ENCODE measurements around the gene NPEPL1. TPM values are rescaled to one million over a fixed set of nuclear protein-coding genes. Genes with fewer than 3 reads are reported as not detected.

Gene NPEPL1
- polyA plus RNA-seq, 2 of the 4 experiments (the other 2 are of a cell fraction): 8.6 to 34.6 TPM

DNA sequence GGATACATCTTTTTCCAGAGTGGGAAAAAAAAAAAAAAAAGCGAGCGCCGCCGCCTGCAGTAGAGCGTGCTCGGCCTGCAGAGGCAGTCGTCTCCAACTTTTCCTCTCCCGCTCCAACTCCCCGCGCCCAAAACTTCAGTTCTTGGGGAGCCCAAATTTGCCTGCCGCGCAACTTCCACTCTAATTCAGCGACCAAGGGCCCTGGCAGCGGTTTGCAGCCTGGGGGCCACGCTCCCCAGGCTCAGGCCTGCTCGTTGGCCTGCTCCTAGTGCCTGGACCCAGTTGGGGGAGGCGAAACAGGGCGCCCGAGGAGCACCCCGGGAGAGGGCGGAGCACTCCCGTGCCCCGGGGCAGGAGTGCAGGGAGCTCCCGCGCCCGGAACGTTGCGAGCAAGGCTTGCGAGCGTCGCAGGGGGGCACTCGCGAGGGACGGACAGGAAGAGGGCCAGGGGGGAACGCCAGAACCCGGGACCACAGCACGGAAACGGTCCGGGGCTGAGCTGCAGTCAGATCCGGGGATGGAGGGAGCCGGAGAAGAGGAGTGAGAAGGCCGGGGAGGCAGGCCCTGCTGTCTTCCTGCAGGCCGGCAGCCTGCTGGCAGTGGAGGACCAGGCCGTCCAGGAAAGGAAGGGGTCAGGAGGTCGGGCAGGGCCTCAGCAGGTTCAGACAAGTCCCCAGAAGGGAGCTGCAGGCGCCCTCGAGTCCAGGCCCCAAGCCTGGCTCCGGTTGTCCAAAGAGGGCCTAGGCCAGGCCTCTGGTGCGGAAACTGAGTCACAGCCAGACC lies 41.6 kb upstream of the NPEPL1 start, which contains the start of gene STX16 (continued):
- 0 out of 2 replicates have a peak, but pooled peaks have one; percentile 19 for TF ChIP-seq EHF (CRISPR knock-in tag; IDR thresholded peaks at IDR 0.05)
- no peak for TF ChIP-seq RARB (CRISPR knock-in tag; IDR thresholded peaks at IDR 0.05)
- TF ChIP-seq, protein P1, sequence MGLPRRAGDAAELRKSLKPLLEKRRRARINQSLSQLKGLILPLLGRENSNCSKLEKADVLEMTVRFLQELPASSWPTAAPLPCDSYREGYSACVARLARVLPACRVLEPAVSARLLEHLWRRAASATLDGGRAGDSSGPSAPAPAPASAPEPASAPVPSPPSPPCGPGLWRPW (IDR thresholded peaks at IDR 0.05): no peak
- TF ChIP-seq, protein P2, sequence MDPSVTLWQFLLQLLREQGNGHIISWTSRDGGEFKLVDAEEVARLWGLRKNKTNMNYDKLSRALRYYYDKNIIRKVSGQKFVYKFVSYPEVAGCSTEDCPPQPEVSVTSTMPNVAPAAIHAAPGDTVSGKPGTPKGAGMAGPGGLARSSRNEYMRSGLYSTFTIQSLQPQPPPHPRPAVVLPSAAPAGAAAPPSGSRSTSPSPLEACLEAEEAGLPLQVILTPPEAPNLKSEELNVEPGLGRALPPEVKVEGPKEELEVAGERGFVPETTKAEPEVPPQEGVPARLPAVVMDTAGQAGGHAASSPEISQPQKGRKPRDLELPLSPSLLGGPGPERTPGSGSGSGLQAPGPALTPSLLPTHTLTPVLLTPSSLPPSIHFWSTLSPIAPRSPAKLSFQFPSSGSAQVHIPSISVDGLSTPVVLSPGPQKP (IDR thresholded peaks at IDR 0.05; ENCODE audit: low read depth, low read length): no peak
- TF ChIP-seq CHD2 (IDR thresholded peaks at IDR 0.05; ENCODE audit: low read length, partially characterized antibody): no peak
- peak; percentile 0 to 35; a peak in 3 of 5 replicates for TF ChIP-seq RAD21 (conservative IDR thresholded peaks at IDR 0.05 in 1 of 2, IDR thresholded peaks at IDR 0.05 in 1 of 2)
- TF ChIP-seq FOSB (CRISPR knock-in tag; IDR thresholded peaks at IDR 0.05): no peak
- no peak for TF ChIP-seq CBX2 (IDR thresholded peaks at IDR 0.05; ENCODE audit: borderline replicate concordance, low read depth)
- TF ChIP-seq JUNB (IDR thresholded peaks at IDR 0.05): no peak
- TF ChIP-seq, protein P3, sequence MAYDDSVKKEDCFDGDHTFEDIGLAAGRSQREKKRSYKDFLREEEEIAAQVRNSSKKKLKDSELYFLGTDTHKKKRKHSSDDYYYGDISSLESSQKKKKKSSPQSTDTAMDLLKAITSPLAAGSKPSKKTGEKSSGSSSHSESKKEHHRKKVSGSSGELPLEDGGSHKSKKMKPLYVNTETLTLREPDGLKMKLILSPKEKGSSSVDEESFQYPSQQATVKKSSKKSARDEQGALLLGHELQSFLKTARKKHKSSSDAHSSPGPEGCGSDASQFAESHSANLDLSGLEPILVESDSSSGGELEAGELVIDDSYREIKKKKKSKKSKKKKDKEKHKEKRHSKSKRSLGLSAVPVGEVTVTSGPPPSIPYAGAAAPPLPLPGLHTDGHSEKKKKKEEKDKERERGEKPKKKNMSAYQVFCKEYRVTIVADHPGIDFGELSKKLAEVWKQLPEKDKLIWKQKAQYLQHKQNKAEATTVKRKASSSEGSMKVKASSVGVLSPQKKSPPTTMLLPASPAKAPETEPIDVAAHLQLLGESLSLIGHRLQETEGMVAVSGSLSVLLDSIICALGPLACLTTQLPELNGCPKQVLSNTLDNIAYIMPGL (CRISPR knock-in tag; IDR thresholded peaks at IDR 0.05; ENCODE audit: borderline replicate concordance): peak; percentile 94
- no peak for TF ChIP-seq HOXA7 (CRISPR knock-in tag; IDR thresholded peaks at IDR 0.05)
- TF ChIP-seq, protein P4, sequence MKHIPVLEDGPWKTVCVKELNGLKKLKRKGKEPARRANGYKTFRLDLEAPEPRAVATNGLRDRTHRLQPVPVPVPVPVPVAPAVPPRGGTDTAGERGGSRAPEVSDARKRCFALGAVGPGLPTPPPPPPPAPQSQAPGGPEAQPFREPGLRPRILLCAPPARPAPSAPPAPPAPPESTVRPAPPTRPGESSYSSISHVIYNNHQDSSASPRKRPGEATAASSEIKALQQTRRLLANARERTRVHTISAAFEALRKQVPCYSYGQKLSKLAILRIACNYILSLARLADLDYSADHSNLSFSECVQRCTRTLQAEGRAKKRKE (CRISPR knock-in tag; IDR thresholded peaks at IDR 0.05; ENCODE audit: low read depth): 0 out of 2 replicates have a peak, but pooled peaks have one; percentile 74
- TF ChIP-seq ZFP36 (IDR thresholded peaks at IDR 0.05; ENCODE audit: borderline replicate concordance, partially characterized antibody): no peak
- no peak for TF ChIP-seq CBX8 (IDR thresholded peaks at IDR 0.05)
- TF ChIP-seq, protein P5, sequence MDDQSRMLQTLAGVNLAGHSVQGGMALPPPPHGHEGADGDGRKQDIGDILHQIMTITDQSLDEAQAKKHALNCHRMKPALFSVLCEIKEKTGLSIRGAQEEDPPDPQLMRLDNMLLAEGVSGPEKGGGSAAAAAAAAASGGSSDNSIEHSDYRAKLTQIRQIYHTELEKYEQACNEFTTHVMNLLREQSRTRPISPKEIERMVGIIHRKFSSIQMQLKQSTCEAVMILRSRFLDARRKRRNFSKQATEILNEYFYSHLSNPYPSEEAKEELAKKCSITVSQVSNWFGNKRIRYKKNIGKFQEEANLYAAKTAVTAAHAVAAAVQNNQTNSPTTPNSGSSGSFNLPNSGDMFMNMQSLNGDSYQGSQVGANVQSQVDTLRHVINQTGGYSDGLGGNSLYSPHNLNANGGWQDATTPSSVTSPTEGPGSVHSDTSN (IDR thresholded peaks at IDR 0.05): peak; percentile 85
- TF ChIP-seq, protein P6, sequence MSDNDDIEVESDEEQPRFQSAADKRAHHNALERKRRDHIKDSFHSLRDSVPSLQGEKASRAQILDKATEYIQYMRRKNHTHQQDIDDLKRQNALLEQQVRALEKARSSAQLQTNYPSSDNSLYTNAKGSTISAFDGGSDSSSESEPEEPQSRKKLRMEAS (IDR thresholded peaks at IDR 0.05): peak; percentile 96
- no peak for TF ChIP-seq ZNF302 (CRISPR knock-in tag; IDR thresholded peaks at IDR 0.05)
- peak; percentile 68 for TF ChIP-seq GATA3 (IDR thresholded peaks at IDR 0.05; ENCODE audit: borderline replicate concordance)
- peak; percentile 52; the same call in 1 of the 2 replicates for TF ChIP-seq ZC3H11A (IDR thresholded peaks at IDR 0.05)
- TF ChIP-seq, protein P7, sequence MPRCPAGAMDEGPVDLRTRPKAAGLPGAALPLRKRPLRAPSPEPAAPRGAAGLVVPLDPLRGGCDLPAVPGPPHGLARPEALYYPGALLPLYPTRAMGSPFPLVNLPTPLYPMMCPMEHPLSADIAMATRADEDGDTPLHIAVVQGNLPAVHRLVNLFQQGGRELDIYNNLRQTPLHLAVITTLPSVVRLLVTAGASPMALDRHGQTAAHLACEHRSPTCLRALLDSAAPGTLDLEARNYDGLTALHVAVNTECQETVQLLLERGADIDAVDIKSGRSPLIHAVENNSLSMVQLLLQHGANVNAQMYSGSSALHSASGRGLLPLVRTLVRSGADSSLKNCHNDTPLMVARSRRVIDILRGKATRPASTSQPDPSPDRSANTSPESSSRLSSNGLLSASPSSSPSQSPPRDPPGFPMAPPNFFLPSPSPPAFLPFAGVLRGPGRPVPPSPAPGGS (IDR thresholded peaks at IDR 0.05): peak; percentile 60
- TF ChIP-seq RCOR1 (IDR thresholded peaks at IDR 0.05; ENCODE audit: low read depth, low read length): peak; percentile 63; the same call in 1 of the 2 replicates
- no peak for TF ChIP-seq KDM1A (IDR thresholded peaks at IDR 0.05; ENCODE audit: low read depth)

Data from A549 (cell line).